ENCODE measurements around the gene AVPI1. TPM values are rescaled to one million over a fixed set of nuclear protein-coding genes. Genes with fewer than 3 reads are reported as not detected.
A peak's percentile ranks its signal among the peaks of the same experiment; 100 is the strongest.

AVPI1 gene
- total and polyA plus RNA-seq, 8 donors = 2.3 to 38.2 (median 19.6) TPM

- Histone ChIP-seq H3K27me3 (no peaks in the 10 kb centered on the region), H3K9me3 (no peaks in the 10 kb centered on the region), H3K27ac (no peak overlapping the region), H3K4me3 (no peak overlapping the region), H3K36me3 (no peaks in the 10 kb centered on the region), H3K4me1 (peaks cover 6 to 17% (median 11%) of the 10 kb centered on the region in 4 donors)
- TF ChIP-seq CTCF (IDR thresholded peaks at IDR 0.05) = no peak
- no peak for TF ChIP-seq EP300 (IDR thresholded peaks at IDR 0.05)
- TF ChIP-seq POLR2AphosphoS5 (IDR thresholded peaks at IDR 0.05) = no peak
- no peak for TF ChIP-seq POLR2A (IDR thresholded peaks at IDR 0.05)
- intact Hi-C loops (cut with DNase I; ENCODE audit: low total_unique reads) = loop anchor here (5.0 kb wide), 1 partner anchor 56 kb away; no protein-coding TSS in a partner anchor
- 75 to 82% (median 77%) methylated on average over 5 of the region's 5 CpGs for WGBS, 5 donors
- no peak for DNase-seq
Observed at GRCh38 chr10:97733256-97733655, 46.2 kb upstream of the AVPI1 start.

GRCh38 chr10:97732052-97732359, 45.0 kb upstream of the AVPI1 start:
- intact Hi-C loops (cut with DNase I; ENCODE audit: low total_unique reads) = loop anchor here (5.0 kb wide), 1 partner anchor 55 kb away; no protein-coding TSS in a partner anchor
- Histone ChIP-seq H3K36me3 (no peaks in the 10 kb centered on the region), H3K4me1 (peaks cover 0 to 14% (median 4%) of the 10 kb centered on the region in 4 donors), H3K4me3 (no peak overlapping the region), H3K9me3 (no peaks in the 10 kb centered on the region), H3K27ac (no peak overlapping the region), H3K27me3 (no peaks in the 10 kb centered on the region)
- TF ChIP-seq EP300 (IDR thresholded peaks at IDR 0.05) = no peak
- TF ChIP-seq POLR2AphosphoS5 (IDR thresholded peaks at IDR 0.05) = no peak
- TF ChIP-seq CTCF (IDR thresholded peaks at IDR 0.05) = no peak
- TF ChIP-seq POLR2A (IDR thresholded peaks at IDR 0.05) = no peak
- no peak for DNase-seq
- WGBS, 5 donors = 65 to 81% (median 73%) methylated on average over 4 of the region's 4 CpGs

- H3K36me3 ChIP-seq = no peaks in the 10 kb centered on the region
- H3K4me1 ChIP-seq = peaks cover 0 to 15% (median 5%) of the 10 kb centered on the region in 4 donors
- no peaks in the 10 kb centered on the region for H3K9me3 ChIP-seq
- H3K4me3 ChIP-seq = no peak overlapping the region
- TF ChIP-seq EP300 (IDR thresholded peaks at IDR 0.05) (no peak), CTCF (IDR thresholded peaks at IDR 0.05) (peak in 5 of 7 experiments; percentile 70 to 93 (median 79)), POLR2A (IDR thresholded peaks at IDR 0.05) (no peak), POLR2AphosphoS5 (IDR thresholded peaks at IDR 0.05) (peak in 2 of 3 donors; percentile 30 to 70)
- H3K27me3 ChIP-seq = no peaks in the 10 kb centered on the region
- intact Hi-C loops (cut with DNase I; ENCODE audit: low total_unique reads) = loop anchor here (5.0 kb wide), 1 partner anchor 54 kb away; no protein-coding TSS in a partner anchor
- WGBS, 5 donors = 64 to 69% (median 68%) methylated on average over 9 of the region's 9 CpGs
- no peak overlapping the region for H3K27ac ChIP-seq
- peak; percentile 74 to 90 for DNase-seq
Observed at GRCh38 chr10:97731346-97732051, 44.5 kb upstream of the AVPI1 start.

- Histone ChIP-seq H3K4me3 (no peak overlapping the region), H3K36me3 (no peaks in the 10 kb centered on the region), H3K9me3 (no peaks in the 10 kb centered on the region), H3K27me3 (no peaks in the 10 kb centered on the region), H3K27ac (no peak overlapping the region), H3K4me1 (peaks cover 0 to 17% (median 8%) of the 10 kb centered on the region in 4 donors)
- DNase-seq = no peak
- intact Hi-C loops (cut with DNase I; ENCODE audit: low total_unique reads) = no loop called here
- WGBS, 5 donors = 88 to 91% (median 91%) methylated on average over 5 of the region's 5 CpGs
- TF ChIP-seq EP300 (IDR thresholded peaks at IDR 0.05) = no peak
- no peak for TF ChIP-seq CTCF (IDR thresholded peaks at IDR 0.05)
- TF ChIP-seq POLR2A (IDR thresholded peaks at IDR 0.05) = no peak
- no peak for TF ChIP-seq POLR2AphosphoS5 (IDR thresholded peaks at IDR 0.05)
Observed at GRCh38 chr10:97729014-97729413, 42.0 kb upstream of the AVPI1 start.
